Measurements from ENCODE around the gene SHQ1.

Gene SHQ1

GRCh38 chr3:72847751-72848702 lies at the start of gene SHQ1:
Gene SHQ1 (minus strand): TSS chr3:72848445. CDS start chr3:72848340, 105 bp downstream.
- peak; percentile 87 for DNase-seq

- no peak for DNase-seq
These were observed 49.4 kb upstream of the SHQ1 start for GRCh38 chr3:72897758-72898007.

- DNase-seq: no peak
These were observed 48.9 kb upstream of the SHQ1 start for GRCh38 chr3:72896996-72897757.

GRCh38 chr3:72894976-72895552 lies 46.8 kb upstream of the SHQ1 start:
- no peak for DNase-seq

GRCh38 chr3:72892870-72893269 lies 44.6 kb upstream of the SHQ1 start:
- no peak for DNase-seq

GRCh38 chr3:72892081-72892775 lies 44.0 kb upstream of the SHQ1 start:
- peak; percentile 51 for DNase-seq

- peak; percentile 92 for DNase-seq
These were observed 43.0 kb upstream of the SHQ1 start for GRCh38 chr3:72891053-72891855.

GRCh38 chr3:72890166-72890925 lies 42.1 kb upstream of the SHQ1 start:
- DNase-seq: no peak

GRCh38 chr3:72889310-72890165 lies 41.3 kb upstream of the SHQ1 start:
- no peak for DNase-seq

- DNase-seq: peak; percentile 16
These were observed 40.5 kb upstream of the SHQ1 start for GRCh38 chr3:72888546-72889309.

GRCh38 chr3:72887705-72888545 lies 39.7 kb upstream of the SHQ1 start, which contains the start of gene GXYLT2:
Gene GXYLT2 (plus strand): TSS chr3:72888046. CDS start chr3:72888234, 188 bp downstream.
- peak; percentile 52 for DNase-seq

GRCh38 chr3:72887343-72887704 lies 39.1 kb upstream of the SHQ1 start:
- no peak for DNase-seq

- DNase-seq: no peak
These were observed 23.9 kb upstream of the SHQ1 start for GRCh38 chr3:72872183-72872582.

- no peak for DNase-seq
These were observed 14.3 kb upstream of the SHQ1 start for GRCh38 chr3:72862314-72863090.

GRCh38 chr3:72860846-72861245 lies 12.6 kb upstream of the SHQ1 start:
- no peak for DNase-seq

GRCh38 chr3:72860053-72860452 lies 11.8 kb upstream of the SHQ1 start:
- no peak for DNase-seq

GRCh38 chr3:72855001-72855400 lies 6.8 kb upstream of the SHQ1 start:
- no peak for DNase-seq

- DNase-seq: peak; percentile 29
These were observed 447 bp upstream of the SHQ1 start for GRCh38 chr3:72848703-72849081.

Measured in kidney glomerular epithelial cell (primary cell).